ENCODE data around the gene CCDC88C. TPM values are rescaled to one million over a fixed set of nuclear protein-coding genes. Genes with fewer than 3 reads are reported as not detected.

The CCDC88C gene
- total and polyA plus RNA-seq, 2 experiments from 2014 or later, result 23.6 to 60.7 TPM

GRCh38 chr14:91328313-91329050, 89.1 kb downstream of the CCDC88C start (continued):
- TF ChIP-seq, protein P1, sequence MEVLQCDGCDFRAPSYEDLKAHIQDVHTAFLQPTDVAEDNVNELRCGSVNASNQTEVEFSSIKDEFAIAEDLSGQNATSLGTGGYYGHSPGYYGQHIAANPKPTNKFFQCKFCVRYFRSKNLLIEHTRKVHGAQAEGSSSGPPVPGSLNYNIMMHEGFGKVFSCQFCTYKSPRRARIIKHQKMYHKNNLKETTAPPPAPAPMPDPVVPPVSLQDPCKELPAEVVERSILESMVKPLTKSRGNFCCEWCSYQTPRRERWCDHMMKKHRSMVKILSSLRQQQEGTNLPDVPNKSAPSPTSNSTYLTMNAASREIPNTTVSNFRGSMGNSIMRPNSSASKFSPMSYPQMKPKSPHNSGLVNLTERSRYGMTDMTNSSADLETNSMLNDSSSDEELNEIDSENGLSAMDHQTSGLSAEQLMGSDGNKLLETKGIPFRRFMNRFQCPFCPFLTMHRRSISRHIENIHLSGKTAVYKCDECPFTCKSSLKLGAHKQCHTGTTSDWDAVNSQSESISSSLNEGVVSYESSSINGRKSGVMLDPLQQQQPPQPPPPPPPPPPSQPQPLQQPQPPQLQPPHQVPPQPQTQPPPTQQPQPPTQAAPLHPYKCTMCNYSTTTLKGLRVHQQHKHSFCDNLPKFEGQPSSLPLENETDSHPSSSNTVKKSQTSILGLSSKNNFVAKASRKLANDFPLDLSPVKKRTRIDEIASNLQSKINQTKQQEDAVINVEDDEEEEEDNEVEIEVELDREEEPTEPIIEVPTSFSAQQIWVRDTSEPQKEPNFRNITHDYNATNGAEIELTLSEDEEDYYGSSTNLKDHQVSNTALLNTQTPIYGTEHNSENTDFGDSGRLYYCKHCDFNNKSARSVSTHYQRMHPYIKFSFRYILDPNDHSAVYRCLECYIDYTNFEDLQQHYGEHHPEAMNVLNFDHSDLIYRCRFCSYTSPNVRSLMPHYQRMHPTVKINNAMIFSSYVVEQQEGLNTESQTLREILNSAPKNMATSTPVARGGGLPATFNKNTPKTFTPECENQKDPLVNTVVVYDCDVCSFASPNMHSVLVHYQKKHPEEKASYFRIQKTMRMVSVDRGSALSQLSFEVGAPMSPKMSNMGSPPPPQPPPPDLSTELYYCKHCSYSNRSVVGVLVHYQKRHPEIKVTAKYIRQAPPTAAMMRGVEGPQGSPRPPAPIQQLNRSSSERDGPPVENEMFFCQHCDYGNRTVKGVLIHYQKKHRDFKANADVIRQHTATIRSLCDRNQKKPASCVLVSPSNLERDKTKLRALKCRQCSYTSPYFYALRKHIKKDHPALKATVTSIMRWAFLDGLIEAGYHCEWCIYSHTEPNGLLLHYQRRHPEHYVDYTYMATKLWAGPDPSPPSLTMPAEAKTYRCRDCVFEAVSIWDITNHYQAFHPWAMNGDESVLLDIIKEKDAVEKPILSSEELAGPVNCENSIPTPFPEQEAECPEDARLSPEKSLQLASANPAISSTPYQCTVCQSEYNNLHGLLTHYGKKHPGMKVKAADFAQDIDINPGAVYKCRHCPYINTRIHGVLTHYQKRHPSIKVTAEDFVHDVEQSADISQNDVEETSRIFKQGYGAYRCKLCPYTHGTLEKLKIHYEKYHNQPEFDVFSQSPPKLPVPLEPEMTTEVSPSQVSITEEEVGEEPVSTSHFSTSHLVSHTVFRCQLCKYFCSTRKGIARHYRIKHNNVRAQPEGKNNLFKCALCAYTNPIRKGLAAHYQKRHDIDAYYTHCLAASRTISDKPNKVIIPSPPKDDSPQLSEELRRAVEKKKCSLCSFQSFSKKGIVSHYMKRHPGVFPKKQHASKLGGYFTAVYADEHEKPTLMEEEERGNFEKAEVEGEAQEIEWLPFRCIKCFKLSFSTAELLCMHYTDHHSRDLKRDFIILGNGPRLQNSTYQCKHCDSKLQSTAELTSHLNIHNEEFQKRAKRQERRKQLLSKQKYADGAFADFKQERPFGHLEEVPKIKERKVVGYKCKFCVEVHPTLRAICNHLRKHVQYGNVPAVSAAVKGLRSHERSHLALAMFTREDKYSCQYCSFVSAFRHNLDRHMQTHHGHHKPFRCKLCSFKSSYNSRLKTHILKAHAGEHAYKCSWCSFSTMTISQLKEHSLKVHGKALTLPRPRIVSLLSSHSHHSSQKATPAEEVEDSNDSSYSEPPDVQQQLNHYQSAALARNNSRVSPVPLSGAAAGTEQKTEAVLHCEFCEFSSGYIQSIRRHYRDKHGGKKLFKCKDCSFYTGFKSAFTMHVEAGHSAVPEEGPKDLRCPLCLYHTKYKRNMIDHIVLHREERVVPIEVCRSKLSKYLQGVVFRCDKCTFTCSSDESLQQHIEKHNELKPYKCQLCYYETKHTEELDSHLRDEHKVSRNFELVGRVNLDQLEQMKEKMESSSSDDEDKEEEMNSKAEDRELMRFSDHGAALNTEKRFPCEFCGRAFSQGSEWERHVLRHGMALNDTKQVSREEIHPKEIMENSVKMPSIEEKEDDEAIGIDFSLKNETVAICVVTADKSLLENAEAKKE (CRISPR knock-in tag; IDR thresholded peaks at IDR 0.05), result no peak

DNA sequence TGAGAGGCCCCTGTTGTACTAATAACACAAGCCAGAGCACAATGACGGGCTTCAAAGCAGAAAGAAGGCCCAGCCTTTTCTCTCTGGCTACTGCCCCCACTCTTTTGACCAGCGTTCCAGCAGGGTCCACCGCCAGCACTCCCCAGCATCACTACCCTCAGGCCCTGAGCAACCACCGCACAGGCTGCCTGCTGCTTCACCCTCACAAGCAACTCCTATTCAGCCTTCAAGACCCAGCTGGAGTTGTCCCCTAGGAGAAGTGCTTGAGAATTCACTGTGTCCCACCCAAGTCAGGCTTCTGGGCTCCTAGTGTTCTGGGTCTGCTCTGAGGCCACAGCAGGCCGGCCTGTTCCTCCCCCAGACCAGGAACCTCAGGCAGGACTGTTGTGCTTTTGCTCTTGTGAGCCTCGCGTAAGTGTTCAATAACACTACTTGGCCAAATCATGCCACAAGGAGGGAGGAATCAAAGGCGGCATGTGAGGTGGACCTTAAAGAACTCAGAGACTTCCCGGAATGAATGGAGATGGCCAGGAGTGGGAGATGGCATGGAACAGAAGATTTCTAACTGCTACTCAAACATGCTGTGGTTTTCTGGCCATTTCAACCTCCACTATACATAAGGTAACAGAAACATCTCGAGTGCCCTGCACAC, 89.8 kb downstream of the CCDC88C start:
- no peaks in the 10 kb centered on the region; the same call in 1 of the 2 replicates for H3K36me3 ChIP-seq (ENCODE audit: insufficient read depth)
- H2AFZ ChIP-seq, result no peak overlapping the region
- Mint-ChIP-seq H3K4me1 (peaks cover 9% of the 10 kb centered on the region; the same call in 2 of the 3 replicates), H3K27me3 (ENCODE audit: insufficient read depth, low read depth, poor library complexity) (peaks cover 10% of the 10 kb centered on the region), H3K4me3 (no peak overlapping the region), H3K36me3 (ENCODE audit: low read depth) (peaks cover 18% of the 10 kb centered on the region; the same call in 2 of the 3 replicates), H3K9me3 (no peaks in the 10 kb centered on the region), H3K27ac (no peak overlapping the region)
- H4K20me1 ChIP-seq (replicated peaks; ENCODE audit: insufficient read depth), result no peaks in the 10 kb centered on the region; the same call in 1 of the 2 replicates
- ATAC-seq (no peak), DNase-seq (ENCODE audit: low spot score) (no peak)
- H3K79me2 ChIP-seq (replicated peaks; ENCODE audit: insufficient read depth), result no peaks in the 10 kb centered on the region
- H3K4me2 ChIP-seq, result no peak overlapping the region
- H3K27ac ChIP-seq (ENCODE audit: low read depth), result no peak overlapping the region
- no peaks in the 10 kb centered on the region; the same call in 1 of the 2 replicates for H3K4me1 ChIP-seq (ENCODE audit: insufficient read depth)
- H3K4me3 ChIP-seq, result no peak overlapping the region
- H3F3A ChIP-seq (replicated peaks; ENCODE audit: low read depth), result no peaks in the 10 kb centered on the region
- H3K9me2 ChIP-seq (ENCODE audit: insufficient read depth), result no peaks in the 10 kb centered on the region
- no peaks in the 10 kb centered on the region for H3K27me3 ChIP-seq (ENCODE audit: insufficient read depth)
- TF ChIP-seq JUNB (IDR thresholded peaks at IDR 0.05; ENCODE audit: unreplicated experiment) (no peak), ZNF331 (CRISPR knock-in tag; IDR thresholded peaks at IDR 0.05; ENCODE audit: low read depth) (no peak), EZH2phosphoT487 (IDR thresholded peaks at IDR 0.05; ENCODE audit: unreplicated experiment) (no peak), POLR2AphosphoS5 (IDR thresholded peaks at IDR 0.05; ENCODE audit: low read depth) (no peak), NANOG (IDR thresholded peaks at IDR 0.05; ENCODE audit: borderline replicate concordance) (no peak), EZH2 (IDR thresholded peaks at IDR 0.05; ENCODE audit: low read depth, unreplicated experiment) (no peak)
- TF ChIP-seq, protein P2, sequence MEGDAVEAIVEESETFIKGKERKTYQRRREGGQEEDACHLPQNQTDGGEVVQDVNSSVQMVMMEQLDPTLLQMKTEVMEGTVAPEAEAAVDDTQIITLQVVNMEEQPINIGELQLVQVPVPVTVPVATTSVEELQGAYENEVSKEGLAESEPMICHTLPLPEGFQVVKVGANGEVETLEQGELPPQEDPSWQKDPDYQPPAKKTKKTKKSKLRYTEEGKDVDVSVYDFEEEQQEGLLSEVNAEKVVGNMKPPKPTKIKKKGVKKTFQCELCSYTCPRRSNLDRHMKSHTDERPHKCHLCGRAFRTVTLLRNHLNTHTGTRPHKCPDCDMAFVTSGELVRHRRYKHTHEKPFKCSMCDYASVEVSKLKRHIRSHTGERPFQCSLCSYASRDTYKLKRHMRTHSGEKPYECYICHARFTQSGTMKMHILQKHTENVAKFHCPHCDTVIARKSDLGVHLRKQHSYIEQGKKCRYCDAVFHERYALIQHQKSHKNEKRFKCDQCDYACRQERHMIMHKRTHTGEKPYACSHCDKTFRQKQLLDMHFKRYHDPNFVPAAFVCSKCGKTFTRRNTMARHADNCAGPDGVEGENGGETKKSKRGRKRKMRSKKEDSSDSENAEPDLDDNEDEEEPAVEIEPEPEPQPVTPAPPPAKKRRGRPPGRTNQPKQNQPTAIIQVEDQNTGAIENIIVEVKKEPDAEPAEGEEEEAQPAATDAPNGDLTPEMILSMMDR (conservative IDR thresholded peaks at IDR 0.05; ENCODE audit: low read depth in 2 of 2), result no peak
- TF ChIP-seq, protein P3, sequence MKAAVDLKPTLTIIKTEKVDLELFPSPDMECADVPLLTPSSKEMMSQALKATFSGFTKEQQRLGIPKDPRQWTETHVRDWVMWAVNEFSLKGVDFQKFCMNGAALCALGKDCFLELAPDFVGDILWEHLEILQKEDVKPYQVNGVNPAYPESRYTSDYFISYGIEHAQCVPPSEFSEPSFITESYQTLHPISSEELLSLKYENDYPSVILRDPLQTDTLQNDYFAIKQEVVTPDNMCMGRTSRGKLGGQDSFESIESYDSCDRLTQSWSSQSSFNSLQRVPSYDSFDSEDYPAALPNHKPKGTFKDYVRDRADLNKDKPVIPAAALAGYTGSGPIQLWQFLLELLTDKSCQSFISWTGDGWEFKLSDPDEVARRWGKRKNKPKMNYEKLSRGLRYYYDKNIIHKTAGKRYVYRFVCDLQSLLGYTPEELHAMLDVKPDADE (IDR thresholded peaks at IDR 0.05), result no peak
